CD4-positive, alpha-beta memory T cell (primary cell): Measurements from ENCODE around the gene TCF4. TPM values are rescaled to one million over a fixed set of nuclear protein-coding genes. Genes with fewer than 3 reads are reported as not detected.

ENCODE experiments used
- CTCF ChIA-PET: fragments of 350-600 bp; sonication (Branson Sonifier 250); formaldehyde crosslinking; loops from one replicate; lab custom pipeline; 2021; ENCODE audit warnings: inconsistent platforms; ENCODE audit not compliant: partially characterized antibody; lab: Charles Lee
- POLR2A ChIA-PET: fragments of 350-600 bp; sonication (Branson Sonifier 250); formaldehyde crosslinking; loops from one replicate; lab custom pipeline; 2021; ENCODE audit not compliant: partially characterized antibody; lab: Charles Lee
- DNase-seq, 5 donors: peaks; one replicate each; pipeline versions ENCODE4 v3.0.0 to v3.0.0-alpha.2; 2020 to 2022; ENCODE audit warnings: mixed read lengths in 1 of 5
- H3K27ac ChIP-seq: one replicate; pipeline ENCODE4 v1.7.0; 2013; ENCODE audit warnings: low read depth, low read length
- H3K27me3 ChIP-seq: 2 replicates; pipeline ENCODE4 v1.7.0; 2013; ENCODE audit warnings: mild to moderate bottlenecking, low read length, moderate library complexity; ENCODE audit not compliant: insufficient read depth
- H3K36me3 ChIP-seq: 2 replicates; pipeline ENCODE4 v1.7.0; 2013; ENCODE audit warnings: mild to moderate bottlenecking, low read length, moderate library complexity; ENCODE audit not compliant: insufficient read depth
- H3K4me1 ChIP-seq: 2 replicates; pipeline ENCODE4 v1.7.0; 2013; ENCODE audit warnings: mild to moderate bottlenecking, low read length, moderate library complexity; ENCODE audit not compliant: insufficient read depth
- H3K4me3 ChIP-seq, 2 donors: one replicate each; pipeline ENCODE4 v1.7.0; 2013; ENCODE audit warnings: low read length in 2 of 2, mild to moderate bottlenecking in 1 of 2
- H3K9me3 ChIP-seq, 2 donors: one replicate each; pipeline ENCODE4 v1.7.0; 2013; ENCODE audit warnings: low read length in 2 of 2, control low read depth in 1 of 2; ENCODE audit not compliant: control insufficient read depth in 1 of 2
- H3K27ac Mint-ChIP-seq, 7 donors: one replicate each; pipeline ENCODE4 v1.8.0; 2020 to 2021; ENCODE audit warnings: mixed read lengths in 7 of 7, mild to moderate bottlenecking in 6 of 7, inconsistent platforms in 3 of 7, moderate library complexity in 3 of 7
- H3K27me3 Mint-ChIP-seq, 2 donors: one replicate each; pipeline ENCODE4 v1.8.0; 2020 to 2021; ENCODE audit warnings: mixed read lengths in 2 of 2
- H3K36me3 Mint-ChIP-seq, 2 donors: one replicate each; pipeline ENCODE4 v1.8.0; 2020 to 2021; ENCODE audit warnings: mixed read lengths in 2 of 2, inconsistent platforms in 1 of 2, mild to moderate bottlenecking in 1 of 2
- H3K4me1 Mint-ChIP-seq, 4 donors: one replicate each; pipeline ENCODE4 v1.8.0; 2020 to 2021; ENCODE audit warnings: mixed read lengths in 4 of 4, mild to moderate bottlenecking in 1 of 4
- H3K4me3 Mint-ChIP-seq, 8 donors: one replicate each; pipeline ENCODE4 v1.8.0; 2020 to 2021; ENCODE audit warnings: mixed read lengths in 8 of 8, mild to moderate bottlenecking in 7 of 8, moderate library complexity in 6 of 8, inconsistent platforms in 3 of 8
- H3K9me3 Mint-ChIP-seq, 8 donors: one replicate each; pipeline ENCODE4 v1.8.0; 2020 to 2021; ENCODE audit warnings: mixed read lengths in 8 of 8, mild to moderate bottlenecking in 5 of 8, inconsistent platforms in 3 of 8, moderate library complexity in 1 of 8
- intact Hi-C: fragments of 100-400 bp; cut with micrococcal nuclease; formaldehyde crosslinking; loops from one replicate; pipeline ENCODE4 v1.15.1; 2023
- polyA plus RNA-seq, 2 donors: library from polyadenylated mRNA; unstranded; fragments of 300-500 nt; fragmentation: Illumina TruSeq; gene quantifications; one replicate each; pipeline ENCODE4 v1.2.3, GENCODE V29; 2021
- total RNA-seq, 2 experiments: library from RNA; stranded (reverse); gene quantifications; one replicate each; pipeline ENCODE4 v1.2.3, GENCODE V29; 2021

The TCF4 gene
- total and polyA plus RNA-seq, 4 experiments from 2014 or later, result 0.11 to 2.2 (median 0.76) TPM

- Mint-ChIP-seq H3K27ac (no peak overlapping the region), H3K4me3 (no peak overlapping the region), H3K36me3 (no peaks in the 10 kb centered on the region), H3K4me1 (no peaks in the 10 kb centered on the region), H3K9me3 (peaks cover 0 to 2% (median 0%) of the 10 kb centered on the region in 8 donors), H3K27me3 (no peaks in the 10 kb centered on the region)
- intact Hi-C loops, result no loop called here
- Histone ChIP-seq H3K27me3 (no peaks in the 10 kb centered on the region), H3K27ac (no peak overlapping the region), H3K4me1 (no peaks in the 10 kb centered on the region), H3K9me3 (no peaks in the 10 kb centered on the region), H3K36me3 (no peaks in the 10 kb centered on the region), H3K4me3 (no peak overlapping the region)
- no peak for DNase-seq
- ChIA-PET CTCF (interaction anchor here (1.8 kb wide), 1 partner anchor 11 kb away, joined by 4 read pairs; no protein-coding TSS in a partner anchor), POLR2A (no interaction called here)
Observed at GRCh38 chr18:55343396-55344073, 244.5 kb downstream of the TCF4 start.

DNA sequence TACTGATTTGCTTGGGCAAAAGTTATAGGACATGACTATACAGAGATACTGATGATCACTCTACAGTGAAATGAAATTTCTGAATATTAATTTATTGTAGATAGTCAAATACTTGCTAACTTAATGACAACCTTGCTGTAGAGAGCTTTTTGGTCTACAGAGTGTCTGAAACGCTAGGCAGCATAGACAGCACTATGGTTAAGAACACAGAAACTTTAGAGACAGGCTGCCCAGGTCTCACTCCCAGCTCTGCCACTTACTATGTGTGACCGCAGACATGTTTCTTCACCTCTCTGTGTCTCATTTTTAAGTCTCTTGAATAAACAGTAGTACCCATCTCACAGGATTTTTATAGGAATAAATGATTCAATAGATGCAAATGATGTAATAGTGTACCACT is 247.0 kb downstream of the TCF4 start:
- DNase-seq, result no peak
- H3K36me3 ChIP-seq, result no peaks in the 10 kb centered on the region
- no peaks in the 10 kb centered on the region for H3K27me3 Mint-ChIP-seq
- no peaks in the 10 kb centered on the region for H3K9me3 ChIP-seq
- H3K4me1 ChIP-seq, result no peaks in the 10 kb centered on the region
- intact Hi-C loops, result no loop called here
- H3K27ac ChIP-seq, result no peak overlapping the region
- no peak overlapping the region for H3K4me3 Mint-ChIP-seq
- peaks cover 0 to 4% (median 0%) of the 10 kb centered on the region in 8 donors for H3K9me3 Mint-ChIP-seq
- H3K27me3 ChIP-seq, result no peaks in the 10 kb centered on the region
- H3K4me1 Mint-ChIP-seq, result no peaks in the 10 kb centered on the region
- ChIA-PET POLR2A (no interaction called here), CTCF (no interaction called here)
- H3K4me3 ChIP-seq, result no peak overlapping the region
- no peak overlapping the region for H3K27ac Mint-ChIP-seq
- no peaks in the 10 kb centered on the region for H3K36me3 Mint-ChIP-seq

DNA sequence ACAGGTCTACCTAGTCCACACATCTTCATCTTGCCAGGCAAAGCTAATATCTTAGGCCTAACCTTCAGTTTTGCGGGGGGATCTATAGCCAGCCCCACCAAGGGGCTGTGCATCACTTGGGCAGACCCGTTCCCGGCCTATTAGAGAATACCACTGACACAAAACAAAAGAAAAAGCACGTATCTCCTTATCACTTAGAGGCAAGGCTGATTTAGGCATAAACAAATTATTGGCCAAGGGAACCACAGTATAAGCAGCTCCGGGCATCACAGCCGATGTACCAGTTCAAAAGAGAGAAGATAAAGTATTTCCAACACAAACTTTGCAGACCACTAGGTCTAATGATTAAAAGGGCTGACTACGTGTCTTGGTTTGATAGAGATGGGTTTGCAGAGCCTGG is 248.0 kb downstream of the TCF4 start:
- Mint-ChIP-seq H3K4me3 (no peak overlapping the region), H3K4me1 (no peaks in the 10 kb centered on the region), H3K27ac (no peak overlapping the region), H3K36me3 (no peaks in the 10 kb centered on the region), H3K9me3 (peaks cover 0 to 4% (median 0%) of the 10 kb centered on the region in 8 donors), H3K27me3 (no peaks in the 10 kb centered on the region)
- intact Hi-C loops, result no loop called here
- no peak for DNase-seq
- Histone ChIP-seq H3K4me1 (no peaks in the 10 kb centered on the region), H3K27me3 (no peaks in the 10 kb centered on the region), H3K4me3 (no peak overlapping the region), H3K27ac (no peak overlapping the region), H3K9me3 (no peaks in the 10 kb centered on the region), H3K36me3 (no peaks in the 10 kb centered on the region)
- POLR2A ChIA-PET, result no interaction called here
- CTCF ChIA-PET, result no interaction called here

DNA sequence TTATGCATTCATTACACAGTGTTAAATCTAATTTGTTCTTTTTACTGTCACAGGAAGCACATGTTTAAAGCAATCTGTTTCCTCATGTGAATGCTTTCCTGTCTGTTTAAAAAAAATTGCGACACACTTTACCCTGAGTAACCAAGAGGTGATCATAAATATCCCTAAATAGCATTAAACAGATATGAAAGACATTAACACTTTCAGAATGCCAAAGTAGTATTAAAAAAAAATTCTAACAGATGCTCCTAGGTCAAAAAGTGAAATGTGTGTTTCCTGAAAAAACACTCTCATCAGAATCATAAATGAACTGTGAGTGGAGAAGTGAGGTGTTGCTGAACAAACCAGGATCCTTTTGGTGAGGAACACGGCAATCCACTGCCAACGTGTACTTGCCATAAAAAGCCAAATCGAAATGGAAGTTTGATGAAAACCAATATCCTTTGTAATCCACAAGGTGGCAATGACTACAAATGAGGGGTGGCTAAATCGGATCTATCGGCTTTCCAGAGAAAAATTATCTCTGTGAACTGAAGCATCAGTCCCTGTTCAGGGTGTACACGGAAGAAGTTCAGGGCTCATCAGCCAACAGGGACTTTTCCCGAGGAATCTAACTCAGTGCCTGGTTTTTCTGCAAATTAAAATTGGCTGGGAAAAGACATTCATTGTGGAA is 248.9 kb downstream of the TCF4 start:
- H3K4me1 Mint-ChIP-seq, result no peaks in the 10 kb centered on the region
- H3K27ac Mint-ChIP-seq, result no peak overlapping the region
- no peaks in the 10 kb centered on the region for H3K36me3 Mint-ChIP-seq
- H3K27me3 Mint-ChIP-seq, result no peaks in the 10 kb centered on the region
- Histone ChIP-seq H3K4me1 (no peaks in the 10 kb centered on the region), H3K4me3 (no peak overlapping the region), H3K27me3 (no peaks in the 10 kb centered on the region), H3K27ac (no peak overlapping the region), H3K9me3 (no peaks in the 10 kb centered on the region), H3K36me3 (no peaks in the 10 kb centered on the region)
- intact Hi-C loops, result no loop called here
- no peak overlapping the region for H3K4me3 Mint-ChIP-seq
- H3K9me3 Mint-ChIP-seq, result peaks cover 0 to 4% (median 0%) of the 10 kb centered on the region in 8 donors
- CTCF ChIA-PET, result no interaction called here
- POLR2A ChIA-PET, result no interaction called here
- no peak for DNase-seq

GRCh38 chr18:55337908-55338521 is 250.0 kb downstream of the TCF4 start:
- no peak overlapping the region for H3K4me3 Mint-ChIP-seq
- peaks cover 0 to 4% (median 0%) of the 10 kb centered on the region in 8 donors for H3K9me3 Mint-ChIP-seq
- no peaks in the 10 kb centered on the region for H3K36me3 ChIP-seq
- H3K9me3 ChIP-seq, result no peaks in the 10 kb centered on the region
- CTCF ChIA-PET, result no interaction called here
- H3K27ac ChIP-seq, result no peak overlapping the region
- H3K4me1 Mint-ChIP-seq, result no peaks in the 10 kb centered on the region
- no peak overlapping the region for H3K27ac Mint-ChIP-seq
- no peaks in the 10 kb centered on the region for H3K27me3 ChIP-seq
- intact Hi-C loops, result no loop called here
- POLR2A ChIA-PET, result no interaction called here
- H3K36me3 Mint-ChIP-seq, result no peaks in the 10 kb centered on the region
- DNase-seq, result no peak
- H3K4me3 ChIP-seq, result no peak overlapping the region
- H3K27me3 Mint-ChIP-seq, result no peaks in the 10 kb centered on the region
- no peaks in the 10 kb centered on the region for H3K4me1 ChIP-seq

- no peaks in the 10 kb centered on the region for H3K9me3 ChIP-seq
- DNase-seq, result no peak
- H3K9me3 Mint-ChIP-seq, result peaks cover 0 to 4% (median 0%) of the 10 kb centered on the region in 8 donors
- no peak overlapping the region for H3K27ac Mint-ChIP-seq
- POLR2A ChIA-PET, result no interaction called here
- no peaks in the 10 kb centered on the region for H3K36me3 Mint-ChIP-seq
- H3K4me3 ChIP-seq, result no peak overlapping the region
- no peaks in the 10 kb centered on the region for H3K36me3 ChIP-seq
- H3K4me3 Mint-ChIP-seq, result no peak overlapping the region
- H3K4me1 ChIP-seq, result no peaks in the 10 kb centered on the region
- no peaks in the 10 kb centered on the region for H3K27me3 ChIP-seq
- no peaks in the 10 kb centered on the region for H3K4me1 Mint-ChIP-seq
- intact Hi-C loops, result no loop called here
- CTCF ChIA-PET, result no interaction called here
- no peaks in the 10 kb centered on the region for H3K27me3 Mint-ChIP-seq
- no peak overlapping the region for H3K27ac ChIP-seq
Observed at GRCh38 chr18:55337138-55337537, 250.9 kb downstream of the TCF4 start.

GRCh38 chr18:55336438-55337100 is 251.4 kb downstream of the TCF4 start:
- no peaks in the 10 kb centered on the region for H3K4me1 ChIP-seq
- ChIA-PET CTCF (no interaction called here), POLR2A (no interaction called here)
- Mint-ChIP-seq H3K27ac (no peak overlapping the region), H3K9me3 (peaks cover 0 to 4% (median 0%) of the 10 kb centered on the region in 8 donors), H3K36me3 (no peaks in the 10 kb centered on the region), H3K4me3 (no peak overlapping the region), H3K4me1 (no peaks in the 10 kb centered on the region), H3K27me3 (no peaks in the 10 kb centered on the region)
- intact Hi-C loops, result no loop called here
- DNase-seq, result no peak
- no peaks in the 10 kb centered on the region for H3K9me3 ChIP-seq
- H3K27ac ChIP-seq, result no peak overlapping the region
- H3K4me3 ChIP-seq, result no peak overlapping the region
- H3K36me3 ChIP-seq, result no peaks in the 10 kb centered on the region
- H3K27me3 ChIP-seq, result no peaks in the 10 kb centered on the region
